PC-3 (cell line): Measurements from ENCODE around the gene NFIX. TPM values are rescaled to one million over a fixed set of nuclear protein-coding genes. Genes with fewer than 3 reads are reported as not detected.
"Not testable (repeated sequence)": the region's sequence is repeated elsewhere in the genome, so short reads cannot be mapped to it uniquely, and the experiment has no call there.

Experiments
- ATAC-seq: fragments of 200-7000 bp; cut with Tn5 transposase; 2 replicates; pipeline ENCODE4 v1.9.1; 2020; ENCODE audit warnings: mild to moderate bottlenecking, moderate library complexity
- BruUV-seq: library from RNA; stranded (reverse); fragments of 400-500 nt; replicated peaks from 2 replicates; lab custom pipeline; 2021; lab: Mats Ljungman, UMichigan
- CTCF ChIA-PET: fragments of 300-600 bp; sonication (Branson Sonifier 250); formaldehyde crosslinking; loops from one replicate; lab custom pipeline; 2022; ENCODE audit warnings: antibody characterized with exemption; lab: Charles Lee
- POLR2A ChIA-PET: fragments of 300-600 bp; sonication (Branson Sonifier 250); formaldehyde crosslinking; loops from one replicate; lab custom pipeline; 2022; ENCODE audit warnings: antibody characterized with exemption; ENCODE audit not compliant: unreplicated experiment; lab: Charles Lee
- DNase-seq: peaks from one replicate; pipeline ENCODE4 v3.0.0-alpha.2; 2015
- H2AFZ ChIP-seq: fragments of 300-600 bp; sonication (generic); 2 replicates; pipeline ENCODE4 v1.6.0; 2016; ENCODE audit warnings: antibody characterized with exemption, low read length
- H3F3A ChIP-seq: fragments of 300-600 bp; sonication (generic); one replicate; pipeline ENCODE4 v1.6.0; 2017; ENCODE audit warnings: antibody characterized with exemption, low read length, control low read depth, mild to moderate bottlenecking; ENCODE audit not compliant: unreplicated experiment
- H3K27ac ChIP-seq: fragments of 300-600 bp; sonication (generic); 2 replicates; pipeline ENCODE4 v1.5.1; 2016; ENCODE audit warnings: mild to moderate bottlenecking, low read length
- H3K27me3 ChIP-seq: fragments of 300-600 bp; sonication (generic); 2 replicates; pipeline ENCODE4 v1.6.1; 2016; ENCODE audit warnings: low read length, mixed read lengths
- H3K36me3 ChIP-seq: fragments of 300-600 bp; sonication (generic); 2 replicates; pipeline ENCODE4 v1.6.1; 2016; ENCODE audit warnings: low read depth, mixed run types, low read length, mixed read lengths
- H3K4me1 ChIP-seq: fragments of 300-600 bp; sonication (generic); 2 replicates; pipeline ENCODE4 v1.5.1; 2016; ENCODE audit warnings: low read length; ENCODE audit not compliant: insufficient read depth
- H3K4me2 ChIP-seq: fragments of 300-600 bp; sonication (generic); 2 replicates; pipeline ENCODE4 v1.6.0; 2016; ENCODE audit warnings: low read length
- H3K4me3 ChIP-seq: fragments of 300-600 bp; sonication (generic); 2 replicates; pipeline ENCODE4 v1.5.1; 2016; ENCODE audit warnings: mild to moderate bottlenecking, low read length, mixed read lengths
- H3K79me2 ChIP-seq: fragments of 300-600 bp; sonication (generic); 2 replicates; pipeline ENCODE4 v1.6.1; 2017; ENCODE audit warnings: low read length, mixed read lengths
- H3K9ac ChIP-seq: fragments of 300-600 bp; sonication (generic); 2 replicates; pipeline ENCODE4 v1.6.0; 2016; ENCODE audit warnings: mild to moderate bottlenecking, low read length
- H3K9me2 ChIP-seq: fragments of 300-600 bp; sonication (generic); replicated peaks from 2 replicates; pipeline ENCODE4 v1.6.1; 2016; ENCODE audit warnings: mixed run types, low read length, mixed read lengths
- H3K9me3 ChIP-seq: fragments of 300-600 bp; sonication (generic); 2 replicates; pipeline ENCODE4 v1.6.1; 2016; ENCODE audit warnings: low read length, mixed read lengths
- H4K20me1 ChIP-seq: fragments of 300-600 bp; sonication (generic); 2 replicates; pipeline ENCODE4 v1.6.1; 2016; ENCODE audit warnings: low read length, mixed read lengths
- CTCF ChIP-seq: fragments of 300-600 bp; sonication (generic); conservative IDR thresholded peaks from 2 replicates; pipeline ENCODE4 v1.5.1; 2017; ENCODE audit warnings: antibody characterized with exemption, low read depth, mild to moderate bottlenecking, low read length
- EZH2 ChIP-seq: fragments of 300-600 bp; sonication (generic); IDR thresholded peaks from one replicate; pipeline ENCODE4 v1.6.1; 2017; ENCODE audit warnings: antibody characterized with exemption, mild to moderate bottlenecking, low read length; ENCODE audit not compliant: unreplicated experiment
- EZH2phosphoT487 ChIP-seq: fragments of 300-600 bp; sonication (generic); IDR thresholded peaks from 2 replicates; pipeline ENCODE4 v1.6.1; 2018; ENCODE audit warnings: mild to moderate bottlenecking, antibody characterized with exemption, low read length, borderline replicate concordance
- intact Hi-C: fragments of 100-400 bp; cut with micrococcal nuclease; formaldehyde crosslinking; loops from 2 replicates; pipeline ENCODE4 v1.9.0; 2023
- total RNA-seq: library from RNA; depleted of rRNA; stranded (reverse); fragments of >200 nt; gene quantifications from 2 replicates; pipeline ENCODE4 v1.2.3, GENCODE V29; 2014

NFIX gene
- total RNA-seq, 1 experiment from 2014 or later, result 43.3 TPM

DNA sequence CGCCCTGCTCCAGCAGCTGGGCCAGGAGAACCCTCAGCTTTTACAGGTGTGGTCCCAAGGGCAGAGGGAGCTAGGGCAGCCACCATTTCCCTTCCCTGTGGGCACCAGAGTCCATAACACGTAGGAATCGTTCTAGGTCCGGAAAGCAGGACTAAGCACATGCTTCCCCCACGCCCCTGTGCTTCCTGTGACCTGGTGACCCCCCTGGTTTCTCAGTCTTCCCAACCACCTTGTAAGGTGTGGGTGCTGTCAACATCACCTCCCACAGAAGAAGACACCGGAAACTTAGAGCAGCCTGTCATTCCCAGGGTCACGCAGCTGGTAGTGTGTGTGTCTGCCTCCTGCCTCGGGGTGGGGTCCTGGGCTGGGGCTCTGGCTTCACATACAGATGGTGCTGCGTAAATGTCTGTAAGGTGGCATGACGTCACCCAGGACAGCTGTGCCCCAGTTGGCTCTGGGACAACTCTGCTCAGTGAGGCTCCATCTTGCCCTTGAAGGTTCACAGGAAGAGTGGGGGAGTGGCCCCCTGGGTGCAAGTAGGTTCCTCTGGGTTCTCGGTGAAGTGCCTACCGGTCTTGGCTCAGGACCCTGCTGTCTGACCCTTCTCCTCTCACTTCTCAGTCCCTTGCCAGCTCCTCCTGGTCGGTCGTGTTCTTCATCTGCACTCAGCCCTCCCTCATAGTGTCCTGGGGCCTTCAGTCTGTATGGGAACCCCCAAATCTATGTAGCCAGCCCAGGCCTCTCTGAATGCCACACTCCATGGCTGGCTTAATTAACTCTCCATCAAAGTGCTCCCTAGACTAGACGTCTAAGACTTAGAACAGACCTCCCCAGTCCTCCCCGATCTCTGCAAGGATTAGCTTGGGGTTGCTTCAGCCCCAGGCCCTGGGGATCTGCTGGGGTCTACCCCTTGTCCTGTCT lies 45.7 kb upstream of the NFIX start:
- intact Hi-C loops, result no loop called here
- no peak overlapping the region for H3K27ac ChIP-seq
- H2AFZ ChIP-seq, result no peak overlapping the region
- CTCF ChIA-PET, result no interaction called here
- no peak for DNase-seq
- peaks cover 47% of the 10 kb centered on the region for H3K36me3 ChIP-seq
- H3K9me3 ChIP-seq, result no peaks in the 10 kb centered on the region
- H3K79me2 ChIP-seq, result peaks cover 48% of the 10 kb centered on the region
- no TSS peak for BruUV-seq
- H3K27me3 ChIP-seq, result no peaks in the 10 kb centered on the region
- POLR2A ChIA-PET, result interaction anchor here (0.5 kb wide), 1 partner anchor 78 kb away, joined by 7 read pairs; no protein-coding TSS in a partner anchor
- H4K20me1 ChIP-seq, result no peaks in the 10 kb centered on the region
- H3K4me2 ChIP-seq, result no peak overlapping the region
- no peaks in the 10 kb centered on the region for H3K9me2 ChIP-seq
- no peak overlapping the region for H3K4me3 ChIP-seq
- no peak for ATAC-seq
- H3K9ac ChIP-seq, result no peak overlapping the region
- H3F3A ChIP-seq, result peaks cover 7% of the 10 kb centered on the region
- peaks cover 23% of the 10 kb centered on the region for H3K4me1 ChIP-seq
- TF ChIP-seq EZH2phosphoT487 (no peak), CTCF (no peak), EZH2 (no peak)

DNA sequence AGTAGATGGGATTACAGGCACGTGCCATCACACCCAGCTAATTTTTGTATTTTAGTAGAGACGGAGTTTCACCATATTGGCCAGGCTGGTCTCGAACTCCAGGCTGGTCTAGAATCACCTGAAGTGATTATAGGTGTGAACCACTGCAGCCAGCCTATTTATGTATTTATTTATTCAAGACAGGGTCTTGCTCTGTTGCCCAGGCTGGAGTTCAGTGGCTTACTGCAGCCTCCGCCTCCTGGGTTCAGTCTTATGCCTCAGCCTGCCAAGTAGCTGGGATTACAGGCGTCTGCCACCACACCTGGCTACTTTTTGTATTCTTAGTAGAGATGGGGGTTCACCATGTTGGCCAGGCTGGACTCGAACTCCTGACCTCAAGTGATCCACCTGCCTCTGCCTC lies 43.2 kb upstream of the NFIX start:
- Histone ChIP-seq H3K4me1 (peaks cover 26% of the 10 kb centered on the region), H3K79me2 (peaks cover 61% of the 10 kb centered on the region), H3K36me3 (peaks cover 46% of the 10 kb centered on the region), H3K9ac (0 out of 2 replicates have a peak overlapping the region, but pooled peaks have one; percentile 51), H3K27ac (peak overlapping the region; percentile 87)
- H3K9me2 ChIP-seq, H3F3A ChIP-seq, H3K27me3 ChIP-seq, intact Hi-C loops, POLR2A ChIA-PET, H4K20me1 ChIP-seq, ATAC-seq, H3K4me2 ChIP-seq, DNase-seq, BruUV-seq, H3K9me3 ChIP-seq, H3K4me3 ChIP-seq, H2AFZ ChIP-seq: not testable (repeated sequence)
- CTCF ChIA-PET, result interaction anchor here (0.5 kb wide), 1 partner anchor 25 kb away, joined by 3 read pairs; no protein-coding TSS in a partner anchor

GRCh38 chr19:12952488-12953137 lies 42.7 kb upstream of the NFIX start:
- no peaks in the 10 kb centered on the region for H3K9me2 ChIP-seq
- CTCF ChIA-PET, result interaction anchor here (0.5 to 0.6 kb wide), 2 partner anchors 13 to 25 kb away, joined by 3 read pairs; no protein-coding TSS in a partner anchor
- intact Hi-C loops, result no loop called here
- no TSS peak for BruUV-seq
- no peak overlapping the region for H2AFZ ChIP-seq
- H3K4me2 ChIP-seq, result no peak overlapping the region
- H4K20me1 ChIP-seq, result no peaks in the 10 kb centered on the region
- ATAC-seq, result peak; percentile 14
- peaks cover 5% of the 10 kb centered on the region for H3F3A ChIP-seq
- TF ChIP-seq EZH2, result no peak
- no peak for TF ChIP-seq EZH2phosphoT487
- no peak for TF ChIP-seq CTCF
- no peak overlapping the region for H3K4me3 ChIP-seq
- H3K27ac ChIP-seq, result peak overlapping the region; percentile 87
- H3K9me3 ChIP-seq, result no peaks in the 10 kb centered on the region
- DNase-seq, result peak; percentile 60
- H3K9ac ChIP-seq, result peak overlapping the region; percentile 51
- peaks cover 41% of the 10 kb centered on the region for H3K36me3 ChIP-seq
- H3K27me3 ChIP-seq, result no peaks in the 10 kb centered on the region
- H3K4me1 ChIP-seq, result peaks cover 20% of the 10 kb centered on the region
- peaks cover 61% of the 10 kb centered on the region for H3K79me2 ChIP-seq
- POLR2A ChIA-PET, result no interaction called here
